WTC11 (cell line): ENCODE measurements around the gene KRTAP10-10. TPM values are rescaled to one million over a fixed set of nuclear protein-coding genes. Genes with fewer than 3 reads are reported as not detected.

Experiments used
- ATAC-seq: fragments of 200-7000 bp; cut with Tn5 transposase; 2 replicates; pipeline ENCODE4 v1.10.0; 2021; ENCODE audit warnings: mild to moderate bottlenecking, moderate library complexity
- CTCF ChIA-PET: fragments of 300-600 bp; sonication (Branson Sonifier 250); formaldehyde crosslinking; loops from one replicate; lab custom pipeline; 2021; ENCODE audit warnings: antibody characterized with exemption; lab: Charles Lee
- POLR2A ChIA-PET: fragments of 350-600 bp; sonication (Branson Sonifier 250); formaldehyde crosslinking; loops from one replicate; lab custom pipeline; 2021; ENCODE audit warnings: antibody characterized with exemption; lab: Charles Lee
- DNase-seq: peaks from one replicate; pipeline ENCODE4 v3.0.0; 2021; ENCODE audit warnings: low spot score
- H3K27ac Mint-ChIP-seq: 2 replicates; pipeline ENCODE4 v1.8.0; 2021; ENCODE audit warnings: mixed read lengths
- H3K27me3 Mint-ChIP-seq: 2 replicates; pipeline ENCODE4 v1.8.0; 2021; ENCODE audit warnings: low read depth, mild to moderate bottlenecking, moderate library complexity, mixed read lengths
- H3K36me3 Mint-ChIP-seq: 2 replicates; pipeline ENCODE4 v1.8.0; 2021; ENCODE audit warnings: mixed read lengths
- H3K4me1 Mint-ChIP-seq: 2 replicates; pipeline ENCODE4 v1.8.0; 2022; ENCODE audit warnings: mixed read lengths
- H3K4me3 Mint-ChIP-seq: 2 replicates; pipeline ENCODE4 v1.8.0; 2021; ENCODE audit warnings: mild to moderate bottlenecking, moderate library complexity, mixed read lengths
- H3K9me3 Mint-ChIP-seq: 2 replicates; pipeline ENCODE4 v1.8.0; 2021; ENCODE audit warnings: mixed read lengths
- CREB1 ChIP-seq: sonication (generic); formaldehyde crosslinking; IDR thresholded peaks from 2 replicates; pipeline ENCODE4 v1.8.0; 2023; ENCODE audit warnings: mild to moderate bottlenecking, missing genetic modification reagents
- GRHL2 ChIP-seq: fragments of 250-450 bp; sonication (Bioruptor Pico); IDR thresholded peaks from 2 replicates; pipeline ENCODE4 v1.8.0; 2022; ENCODE audit warnings: mild to moderate bottlenecking, moderate library complexity; ENCODE audit not compliant: insufficient replicate concordance, severe bottlenecking
- HMGA2 ChIP-seq: fragments of 250-450 bp; sonication (Bioruptor Pico); IDR thresholded peaks from 2 replicates; pipeline ENCODE4 v1.4.0; 2021; ENCODE audit warnings: mild to moderate bottlenecking, moderate library complexity
- JUN ChIP-seq: sonication (generic); formaldehyde crosslinking; IDR thresholded peaks from 2 replicates; pipeline ENCODE4 v1.8.0; 2023; ENCODE audit warnings: mild to moderate bottlenecking, missing genetic modification reagents
- OVOL2 ChIP-seq: fragments of 250-450 bp; sonication (Bioruptor Pico); IDR thresholded peaks from 2 replicates; pipeline ENCODE4 v1.9.0; 2021; ENCODE audit warnings: mild to moderate bottlenecking, borderline replicate concordance
- SMAD3 ChIP-seq: sonication (generic); formaldehyde crosslinking; IDR thresholded peaks from 2 replicates; pipeline ENCODE4 v1.8.0; 2022; ENCODE audit warnings: missing genetic modification reagents, mild to moderate bottlenecking, borderline replicate concordance
- SOX15 ChIP-seq: fragments of 250-450 bp; sonication (Bioruptor Pico); IDR thresholded peaks from 2 replicates; pipeline ENCODE4 v1.9.0; 2021; ENCODE audit warnings: mild to moderate bottlenecking
- ZNF138 ChIP-seq: sonication (generic); formaldehyde crosslinking; conservative IDR thresholded peaks from 2 replicates; pipeline ENCODE4 v1.8.1; 2022; ENCODE audit warnings: mild to moderate bottlenecking, moderate library complexity, missing genetic modification reagents
- ZNF219 ChIP-seq: sonication (generic); formaldehyde crosslinking; IDR thresholded peaks from 2 replicates; pipeline ENCODE4 v1.8.0; 2023; ENCODE audit warnings: missing genetic modification reagents, mild to moderate bottlenecking, borderline replicate concordance
- ZNF671 ChIP-seq: fragments of 250-450 bp; sonication (Bioruptor Pico); IDR thresholded peaks from 2 replicates; pipeline ENCODE4 v1.8.0; 2021; ENCODE audit warnings: mild to moderate bottlenecking
- total RNA-seq: library from RNA; stranded (reverse); gene quantifications from 3 replicates; pipeline ENCODE4 v1.2.3, GENCODE V29; 2021
- TF ChIP-seq, protein P1 (sequence below): sonication (generic); formaldehyde crosslinking; IDR thresholded peaks from 2 replicates; pipeline ENCODE4 v1.8.0; 2022; ENCODE audit warnings: mild to moderate bottlenecking, missing genetic modification reagents
- TF ChIP-seq, protein P2 (sequence below): fragments of 250-450 bp; sonication (Bioruptor Pico); IDR thresholded peaks from 2 replicates; pipeline ENCODE4 v1.8.0; 2021; ENCODE audit warnings: mild to moderate bottlenecking
- TF ChIP-seq, protein P3 (sequence below): sonication (generic); formaldehyde crosslinking; IDR thresholded peaks from 2 replicates; pipeline ENCODE4 v1.8.1; 2022; ENCODE audit warnings: low read depth, missing genetic modification reagents, borderline replicate concordance
- TF ChIP-seq, protein P4 (sequence below): sonication (generic); formaldehyde crosslinking; IDR thresholded peaks from 2 replicates; pipeline ENCODE4 v1.8.1; 2023; ENCODE audit warnings: mild to moderate bottlenecking, missing genetic modification reagents, moderate library complexity
- TF ChIP-seq, protein P5 (sequence below): sonication (generic); formaldehyde crosslinking; IDR thresholded peaks from 2 replicates; pipeline ENCODE4 v1.8.1; 2022; ENCODE audit warnings: mild to moderate bottlenecking, missing genetic modification reagents, moderate library complexity, borderline replicate concordance
- TF ChIP-seq, protein P6 (sequence below): sonication (generic); formaldehyde crosslinking; IDR thresholded peaks from 2 replicates; pipeline ENCODE4 v1.8.0; 2022; ENCODE audit warnings: missing genetic modification reagents
- TF ChIP-seq, protein P7 (sequence below): sonication (generic); formaldehyde crosslinking; IDR thresholded peaks from 2 replicates; pipeline ENCODE4 v1.8.0; 2022; ENCODE audit warnings: mild to moderate bottlenecking, missing genetic modification reagents
- TF ChIP-seq, protein P8 (sequence below): sonication (generic); formaldehyde crosslinking; IDR thresholded peaks from 2 replicates; pipeline ENCODE4 v1.8.0; 2022; ENCODE audit warnings: mild to moderate bottlenecking, missing genetic modification reagents

The KRTAP10-10 gene
- total RNA-seq, 1 experiment from 2014 or later: not detected

DNA sequence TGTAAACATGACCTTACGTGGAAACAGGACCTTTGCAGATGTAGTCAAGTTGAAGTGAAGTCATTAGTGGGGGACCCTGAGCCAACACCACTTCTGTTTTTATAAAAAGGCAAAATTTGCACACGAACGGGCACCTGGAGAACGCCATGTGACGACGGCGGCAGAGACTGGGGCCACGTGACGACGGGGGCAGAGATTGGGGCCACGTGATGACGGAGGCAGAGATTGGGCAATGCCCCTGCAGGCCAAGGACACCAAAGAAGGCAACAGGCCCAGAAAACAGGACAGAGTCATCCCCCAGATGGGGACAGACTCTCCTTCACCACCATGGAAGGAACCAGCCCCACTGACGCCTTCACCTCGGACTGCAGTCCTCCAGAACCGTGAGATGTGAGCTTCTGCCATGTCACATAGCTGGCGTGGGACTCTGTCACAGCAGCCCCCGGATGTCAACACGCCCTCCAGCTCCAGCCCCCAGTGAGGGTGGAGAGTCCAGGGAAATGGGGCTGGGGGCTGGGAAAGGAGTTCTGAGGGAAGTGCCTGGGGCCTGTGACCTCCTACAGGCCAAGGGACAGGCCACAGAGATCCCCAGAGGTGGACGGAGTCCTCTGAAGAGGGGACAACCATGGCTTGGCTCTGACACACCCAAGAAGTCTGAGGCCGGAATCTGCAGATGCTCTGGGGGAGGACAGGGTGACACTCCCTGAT lies 13.3 kb downstream of the KRTAP10-10 start:
- H3K27ac Mint-ChIP-seq: no peak overlapping the region
- H3K4me3 Mint-ChIP-seq: no peak overlapping the region
- H3K9me3 Mint-ChIP-seq: peaks cover 7% of the 10 kb centered on the region; the same call in 1 of the 2 replicates
- H3K27me3 Mint-ChIP-seq: peaks cover 6% of the 10 kb centered on the region
- H3K36me3 Mint-ChIP-seq: peaks cover 6% of the 10 kb centered on the region; the same call in 1 of the 2 replicates
- DNase-seq (no peak), ATAC-seq (no peak)
- peaks cover 10% of the 10 kb centered on the region for H3K4me1 Mint-ChIP-seq
- TF ChIP-seq JUN (CRISPR knock-in tag) (no peak), GRHL2 (CRISPR knock-in tag) (no peak), SOX15 (CRISPR knock-in tag) (no peak), CREB1 (CRISPR knock-in tag) (no peak), SMAD3 (CRISPR knock-in tag) (no peak), ZNF671 (no peak)
- TF ChIP-seq, protein P1, sequence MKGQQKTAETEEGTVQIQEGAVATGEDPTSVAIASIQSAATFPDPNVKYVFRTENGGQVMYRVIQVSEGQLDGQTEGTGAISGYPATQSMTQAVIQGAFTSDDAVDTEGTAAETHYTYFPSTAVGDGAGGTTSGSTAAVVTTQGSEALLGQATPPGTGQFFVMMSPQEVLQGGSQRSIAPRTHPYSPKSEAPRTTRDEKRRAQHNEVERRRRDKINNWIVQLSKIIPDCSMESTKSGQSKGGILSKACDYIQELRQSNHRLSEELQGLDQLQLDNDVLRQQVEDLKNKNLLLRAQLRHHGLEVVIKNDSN: no peak
- TF ChIP-seq, protein P2, sequence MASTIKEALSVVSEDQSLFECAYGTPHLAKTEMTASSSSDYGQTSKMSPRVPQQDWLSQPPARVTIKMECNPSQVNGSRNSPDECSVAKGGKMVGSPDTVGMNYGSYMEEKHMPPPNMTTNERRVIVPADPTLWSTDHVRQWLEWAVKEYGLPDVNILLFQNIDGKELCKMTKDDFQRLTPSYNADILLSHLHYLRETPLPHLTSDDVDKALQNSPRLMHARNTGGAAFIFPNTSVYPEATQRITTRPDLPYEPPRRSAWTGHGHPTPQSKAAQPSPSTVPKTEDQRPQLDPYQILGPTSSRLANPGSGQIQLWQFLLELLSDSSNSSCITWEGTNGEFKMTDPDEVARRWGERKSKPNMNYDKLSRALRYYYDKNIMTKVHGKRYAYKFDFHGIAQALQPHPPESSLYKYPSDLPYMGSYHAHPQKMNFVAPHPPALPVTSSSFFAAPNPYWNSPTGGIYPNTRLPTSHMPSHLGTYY: no peak
- TF ChIP-seq, protein P3, sequence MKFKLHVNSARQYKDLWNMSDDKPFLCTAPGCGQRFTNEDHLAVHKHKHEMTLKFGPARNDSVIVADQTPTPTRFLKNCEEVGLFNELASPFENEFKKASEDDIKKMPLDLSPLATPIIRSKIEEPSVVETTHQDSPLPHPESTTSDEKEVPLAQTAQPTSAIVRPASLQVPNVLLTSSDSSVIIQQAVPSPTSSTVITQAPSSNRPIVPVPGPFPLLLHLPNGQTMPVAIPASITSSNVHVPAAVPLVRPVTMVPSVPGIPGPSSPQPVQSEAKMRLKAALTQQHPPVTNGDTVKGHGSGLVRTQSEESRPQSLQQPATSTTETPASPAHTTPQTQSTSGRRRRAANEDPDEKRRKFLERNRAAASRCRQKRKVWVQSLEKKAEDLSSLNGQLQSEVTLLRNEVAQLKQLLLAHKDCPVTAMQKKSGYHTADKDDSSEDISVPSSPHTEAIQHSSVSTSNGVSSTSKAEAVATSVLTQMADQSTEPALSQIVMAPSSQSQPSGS: no peak
- TF ChIP-seq, protein P4, sequence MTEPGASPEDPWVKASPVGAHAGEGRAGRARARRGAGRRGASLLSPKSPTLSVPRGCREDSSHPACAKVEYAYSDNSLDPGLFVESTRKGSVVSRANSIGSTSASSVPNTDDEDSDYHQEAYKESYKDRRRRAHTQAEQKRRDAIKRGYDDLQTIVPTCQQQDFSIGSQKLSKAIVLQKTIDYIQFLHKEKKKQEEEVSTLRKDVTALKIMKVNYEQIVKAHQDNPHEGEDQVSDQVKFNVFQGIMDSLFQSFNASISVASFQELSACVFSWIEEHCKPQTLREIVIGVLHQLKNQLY (CRISPR knock-in tag): no peak
- TF ChIP-seq, protein P5, sequence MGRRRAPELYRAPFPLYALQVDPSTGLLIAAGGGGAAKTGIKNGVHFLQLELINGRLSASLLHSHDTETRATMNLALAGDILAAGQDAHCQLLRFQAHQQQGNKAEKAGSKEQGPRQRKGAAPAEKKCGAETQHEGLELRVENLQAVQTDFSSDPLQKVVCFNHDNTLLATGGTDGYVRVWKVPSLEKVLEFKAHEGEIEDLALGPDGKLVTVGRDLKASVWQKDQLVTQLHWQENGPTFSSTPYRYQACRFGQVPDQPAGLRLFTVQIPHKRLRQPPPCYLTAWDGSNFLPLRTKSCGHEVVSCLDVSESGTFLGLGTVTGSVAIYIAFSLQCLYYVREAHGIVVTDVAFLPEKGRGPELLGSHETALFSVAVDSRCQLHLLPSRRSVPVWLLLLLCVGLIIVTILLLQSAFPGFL (CRISPR knock-in tag): no peak
- TF ChIP-seq, all 79 proteins: peak for 0
- POLR2A ChIA-PET: no interaction called here
- CTCF ChIA-PET: no interaction called here

DNA sequence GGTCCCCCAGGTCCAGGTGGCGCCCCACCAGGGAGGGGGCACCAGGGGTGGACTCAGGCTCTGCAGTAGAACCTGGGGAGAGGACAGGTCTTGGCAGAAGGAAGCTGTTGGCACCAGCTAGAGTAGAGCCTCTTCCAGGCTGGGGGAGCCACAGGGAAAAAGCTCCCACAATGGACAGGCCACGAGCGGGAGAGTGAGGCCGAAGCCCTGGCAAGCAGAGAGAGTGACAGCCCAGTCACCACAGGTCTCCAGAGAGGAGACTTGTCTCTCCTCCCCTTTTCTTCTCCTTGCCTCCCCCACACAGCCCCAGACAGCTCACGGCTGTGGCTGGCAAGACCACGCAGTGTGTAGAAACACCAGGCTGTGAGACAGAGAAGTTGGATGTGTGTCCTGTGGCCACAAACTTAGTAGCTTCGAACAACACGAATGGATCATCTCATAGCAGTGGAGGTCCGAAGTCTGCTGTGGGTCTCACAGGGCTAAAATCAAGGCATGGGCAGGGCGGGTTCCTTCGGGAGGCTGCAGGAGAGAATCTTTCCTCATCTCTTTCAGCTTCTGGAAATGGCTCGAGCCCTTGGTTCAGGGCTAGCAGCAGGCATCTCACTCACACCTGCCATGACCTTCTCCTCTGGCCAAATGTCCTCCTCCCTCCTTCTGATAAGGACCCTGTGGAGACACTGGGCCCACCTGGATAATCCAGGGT lies 14.0 kb downstream of the KRTAP10-10 start:
- POLR2A ChIA-PET: no interaction called here
- no peak for DNase-seq
- Mint-ChIP-seq H3K27me3 (peaks cover 6% of the 10 kb centered on the region), H3K4me1 (peaks cover 10% of the 10 kb centered on the region), H3K36me3 (peaks cover 10% of the 10 kb centered on the region), H3K9me3 (peaks cover 11% of the 10 kb centered on the region), H3K4me3 (no peak overlapping the region), H3K27ac (no peak overlapping the region)
- no peak for ATAC-seq
- no peak for TF ChIP-seq ZNF138 (CRISPR knock-in tag)
- CTCF ChIA-PET: no interaction called here

DNA sequence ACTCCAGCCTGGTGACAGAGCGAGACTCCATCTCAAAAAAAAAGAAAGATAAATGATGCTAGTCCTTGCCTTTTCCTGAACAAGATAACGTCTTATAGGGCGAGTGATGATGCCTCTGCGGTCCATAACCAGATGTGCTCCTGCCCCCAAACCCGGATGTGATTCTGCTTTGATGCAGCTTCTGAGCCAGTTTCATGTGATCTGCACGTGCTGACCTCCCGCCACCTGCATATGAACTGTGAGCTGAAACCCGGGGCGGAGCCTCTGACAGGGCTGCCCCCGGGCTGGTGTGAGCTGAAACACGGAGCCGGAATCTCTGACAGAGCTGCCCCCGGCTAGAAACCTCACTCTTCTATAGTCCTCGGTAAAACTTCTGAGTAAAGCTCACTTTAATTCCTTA lies 16.0 kb downstream of the KRTAP10-10 start:
- peak; percentile 58; the same call in 1 of the 2 replicates for ATAC-seq
- ChIA-PET POLR2A (no interaction called here), CTCF (interaction anchor here (1.4 kb wide), 1 partner anchor 96 kb away, joined by 4 read pairs; no protein-coding TSS in a partner anchor)
- H3K36me3 Mint-ChIP-seq: peaks cover 21% of the 10 kb centered on the region
- H3K4me1 Mint-ChIP-seq: peaks cover 5% of the 10 kb centered on the region
- H3K27ac Mint-ChIP-seq: no peak overlapping the region
- peaks cover 10% of the 10 kb centered on the region for H3K27me3 Mint-ChIP-seq
- H3K9me3 Mint-ChIP-seq: peaks cover 24% of the 10 kb centered on the region
- DNase-seq: peak; percentile 33
- no peak overlapping the region for H3K4me3 Mint-ChIP-seq
- TF ChIP-seq HMGA2 (CRISPR knock-in tag) (no peak), ZNF219 (CRISPR knock-in tag) (no peak), OVOL2 (no peak)
- TF ChIP-seq, protein P6, sequence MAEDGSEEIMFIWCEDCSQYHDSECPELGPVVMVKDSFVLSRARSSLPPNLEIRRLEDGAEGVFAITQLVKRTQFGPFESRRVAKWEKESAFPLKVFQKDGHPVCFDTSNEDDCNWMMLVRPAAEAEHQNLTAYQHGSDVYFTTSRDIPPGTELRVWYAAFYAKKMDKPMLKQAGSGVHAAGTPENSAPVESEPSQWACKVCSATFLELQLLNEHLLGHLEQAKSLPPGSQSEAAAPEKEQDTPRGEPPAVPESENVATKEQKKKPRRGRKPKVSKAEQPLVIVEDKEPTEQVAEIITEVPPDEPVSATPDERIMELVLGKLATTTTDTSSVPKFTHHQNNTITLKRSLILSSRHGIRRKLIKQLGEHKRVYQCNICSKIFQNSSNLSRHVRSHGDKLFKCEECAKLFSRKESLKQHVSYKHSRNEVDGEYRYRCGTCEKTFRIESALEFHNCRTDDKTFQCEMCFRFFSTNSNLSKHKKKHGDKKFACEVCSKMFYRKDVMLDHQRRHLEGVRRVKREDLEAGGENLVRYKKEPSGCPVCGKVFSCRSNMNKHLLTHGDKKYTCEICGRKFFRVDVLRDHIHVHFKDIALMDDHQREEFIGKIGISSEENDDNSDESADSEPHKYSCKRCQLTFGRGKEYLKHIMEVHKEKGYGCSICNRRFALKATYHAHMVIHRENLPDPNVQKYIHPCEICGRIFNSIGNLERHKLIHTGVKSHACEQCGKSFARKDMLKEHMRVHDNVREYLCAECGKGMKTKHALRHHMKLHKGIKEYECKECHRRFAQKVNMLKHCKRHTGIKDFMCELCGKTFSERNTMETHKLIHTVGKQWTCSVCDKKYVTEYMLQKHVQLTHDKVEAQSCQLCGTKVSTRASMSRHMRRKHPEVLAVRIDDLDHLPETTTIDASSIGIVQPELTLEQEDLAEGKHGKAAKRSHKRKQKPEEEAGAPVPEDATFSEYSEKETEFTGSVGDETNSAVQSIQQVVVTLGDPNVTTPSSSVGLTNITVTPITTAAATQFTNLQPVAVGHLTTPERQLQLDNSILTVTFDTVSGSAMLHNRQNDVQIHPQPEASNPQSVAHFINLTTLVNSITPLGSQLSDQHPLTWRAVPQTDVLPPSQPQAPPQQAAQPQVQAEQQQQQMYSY (CRISPR knock-in tag): peak; percentile 90
- TF ChIP-seq, protein P5 (CRISPR knock-in tag): no peak
- TF ChIP-seq, protein P7, sequence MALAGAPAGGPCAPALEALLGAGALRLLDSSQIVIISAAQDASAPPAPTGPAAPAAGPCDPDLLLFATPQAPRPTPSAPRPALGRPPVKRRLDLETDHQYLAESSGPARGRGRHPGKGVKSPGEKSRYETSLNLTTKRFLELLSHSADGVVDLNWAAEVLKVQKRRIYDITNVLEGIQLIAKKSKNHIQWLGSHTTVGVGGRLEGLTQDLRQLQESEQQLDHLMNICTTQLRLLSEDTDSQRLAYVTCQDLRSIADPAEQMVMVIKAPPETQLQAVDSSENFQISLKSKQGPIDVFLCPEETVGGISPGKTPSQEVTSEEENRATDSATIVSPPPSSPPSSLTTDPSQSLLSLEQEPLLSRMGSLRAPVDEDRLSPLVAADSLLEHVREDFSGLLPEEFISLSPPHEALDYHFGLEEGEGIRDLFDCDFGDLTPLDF (CRISPR knock-in tag): no peak
- TF ChIP-seq, protein P8, sequence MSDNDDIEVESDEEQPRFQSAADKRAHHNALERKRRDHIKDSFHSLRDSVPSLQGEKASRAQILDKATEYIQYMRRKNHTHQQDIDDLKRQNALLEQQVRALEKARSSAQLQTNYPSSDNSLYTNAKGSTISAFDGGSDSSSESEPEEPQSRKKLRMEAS (CRISPR knock-in tag): peak; percentile 72; the same call in 1 of the 2 replicates
